Mesodermal cell (in vitro differentiated cells): Measurements from ENCODE around the gene VPS16.
"Not testable (repeated sequence)": the region's sequence is repeated elsewhere in the genome, so short reads cannot be mapped to it uniquely, and the experiment has no call there.

Experiments
- H3K27ac ChIP-seq: 2 replicates; pipeline ENCODE4 v1.7.0; 2013; ENCODE audit warnings: mild to moderate bottlenecking, low read depth, low read length, moderate library complexity; ENCODE audit not compliant: severe bottlenecking
- H3K36me3 ChIP-seq: 2 replicates; pipeline ENCODE4 v1.7.1; 2013; ENCODE audit warnings: mild to moderate bottlenecking, low read length, moderate library complexity; ENCODE audit not compliant: control insufficient read depth, insufficient read depth
- H3K4me1 ChIP-seq: one replicate; pipeline ENCODE4 v1.7.1; 2013; ENCODE audit warnings: mild to moderate bottlenecking, low read length; ENCODE audit not compliant: insufficient read depth, control insufficient read depth, poor library complexity, severe bottlenecking
- H3K4me3 ChIP-seq: 2 replicates; pipeline ENCODE4 v1.7.0; 2013; ENCODE audit warnings: low read length, control low read depth, mild to moderate bottlenecking; ENCODE audit not compliant: insufficient read depth, poor library complexity, severe bottlenecking; ENCODE audit errors: extremely low read depth
- H3K9me3 ChIP-seq: 2 replicates; pipeline ENCODE4 v1.7.1; 2013; ENCODE audit warnings: mild to moderate bottlenecking, low read length, moderate library complexity; ENCODE audit not compliant: control insufficient read depth
- WGBS, 2 experiments: methylation state at CpG; one replicate each; pipeline ENCODE4 v1.1.5; 2013; ENCODE audit warnings: missing lambda C conversion rate in 2 of 2; ENCODE audit not compliant: insufficient coverage in 2 of 2; 5-methylcytosine and 5-hydroxymethylcytosine counted together

Gene VPS16

GRCh38 chr20:2820084-2820895, 20.3 kb upstream of the VPS16 start:
- Histone ChIP-seq H3K27ac (peak overlapping the region; percentile 77), H3K9me3 (no peaks in the 10 kb centered on the region), H3K4me3 (no peak overlapping the region), H3K36me3 (no peaks in the 10 kb centered on the region), H3K4me1 (peaks cover 15% of the 10 kb centered on the region)
- 35 to 40% methylated on average over 20 to 31 of the region's 32 CpGs for WGBS, 2 experiments

GRCh38 chr20:2820896-2821869, 19.4 kb upstream of the VPS16 start:
- H3K9me3 ChIP-seq, result no peaks in the 10 kb centered on the region
- peak overlapping the region; percentile 77 for H3K27ac ChIP-seq
- peaks cover 15% of the 10 kb centered on the region for H3K4me1 ChIP-seq
- no peaks in the 10 kb centered on the region for H3K36me3 ChIP-seq
- 38 to 45% methylated on average over 33 to 57 of the region's 68 CpGs for WGBS, 2 experiments
- H3K4me3 ChIP-seq, result no peak overlapping the region

GRCh38 chr20:2822073-2822472, 18.5 kb upstream of the VPS16 start:
- H3K4me1 ChIP-seq, result peaks cover 13% of the 10 kb centered on the region
- no CpG with 5 or more reads among the region's 5 CpGs for WGBS, 2 experiments
- H3K9me3 ChIP-seq, result no peaks in the 10 kb centered on the region
- no peak overlapping the region for H3K27ac ChIP-seq
- no peaks in the 10 kb centered on the region for H3K36me3 ChIP-seq
- no peak overlapping the region for H3K4me3 ChIP-seq

GRCh38 chr20:2825761-2826160, 14.8 kb upstream of the VPS16 start:
- no peaks in the 10 kb centered on the region for H3K9me3 ChIP-seq
- no CpG with 5 or more reads among the region's 2 CpGs for WGBS, 2 experiments

GRCh38 chr20:2826655-2827054, 13.9 kb upstream of the VPS16 start:
- no peak overlapping the region for H3K27ac ChIP-seq
- H3K9me3 ChIP-seq, result no peaks in the 10 kb centered on the region
- H3K4me3 ChIP-seq, result no peak overlapping the region
- H3K36me3 ChIP-seq, result no peaks in the 10 kb centered on the region
- 60 to 93% methylated on average over 1 to 4 of the region's 4 CpGs for WGBS, 2 experiments
- peaks cover 3% of the 10 kb centered on the region for H3K4me1 ChIP-seq

More at GRCh38 chr20:2825761-2826160, 14.8 kb upstream of the VPS16 start:
- Histone ChIP-seq H3K4me1 (peaks cover 3% of the 10 kb centered on the region), H3K27ac (no peak overlapping the region), H3K36me3 (no peaks in the 10 kb centered on the region), H3K4me3 (no peak overlapping the region)

GRCh38 chr20:2829376-2829775, 11.2 kb upstream of the VPS16 start:
- H3K4me3 ChIP-seq, result no peak overlapping the region
- H3K27ac ChIP-seq, result no peak overlapping the region
- WGBS, 2 experiments, result 81 to 88% methylated on average over 3 to 5 of the region's 6 CpGs
- H3K9me3 ChIP-seq, result no peaks in the 10 kb centered on the region
- peaks cover under 1% of the 10 kb centered on the region for H3K36me3 ChIP-seq
- H3K4me1 ChIP-seq, result no peaks in the 10 kb centered on the region

GRCh38 chr20:2831206-2831605, 9.3 kb upstream of the VPS16 start:
- not testable (repeated sequence) for H3K36me3 ChIP-seq, H3K9me3 ChIP-seq, H3K4me1 ChIP-seq, H3K27ac ChIP-seq, H3K4me3 ChIP-seq
- WGBS, 2 experiments, result 95 to 100% methylated on average over 1 to 2 of the region's 7 CpGs

GRCh38 chr20:2833761-2834160, 6.8 kb upstream of the VPS16 start:
- Histone ChIP-seq H3K9me3 (no peaks in the 10 kb centered on the region), H3K4me3 (no peak overlapping the region), H3K27ac (no peak overlapping the region), H3K4me1 (no peaks in the 10 kb centered on the region), H3K36me3 (peaks cover 18% of the 10 kb centered on the region)
- 100% methylated on average over 1 of the region's 1 CpG; no CpG with 5 or more reads in 1 of the 2 experiments for WGBS, 2 experiments

GRCh38 chr20:2834401-2835110, 6.0 kb upstream of the VPS16 start:
- 82 to 91% methylated on average over 6 to 9 of the region's 14 CpGs for WGBS, 2 experiments
- H3K4me1 ChIP-seq, result no peaks in the 10 kb centered on the region
- H3K27ac ChIP-seq, result no peak overlapping the region
- H3K4me3 ChIP-seq, result no peak overlapping the region
- no peaks in the 10 kb centered on the region for H3K9me3 ChIP-seq
- H3K36me3 ChIP-seq, result peaks cover 23% of the 10 kb centered on the region

- H3K4me3 ChIP-seq, result no peak overlapping the region
- no peaks in the 10 kb centered on the region for H3K4me1 ChIP-seq
- no peak overlapping the region for H3K27ac ChIP-seq
- H3K36me3 ChIP-seq, result peaks cover 23% of the 10 kb centered on the region
- 86 to 96% methylated on average over 5 to 6 of the region's 6 CpGs for whole genome bisulfite sequencing, 2 experiments
- no peaks in the 10 kb centered on the region for H3K9me3 ChIP-seq
Observed at GRCh38 chr20:2835331-2835796, 5.2 kb upstream of the VPS16 start.
